Suppressor macrophage (primary cell): ENCODE measurements around the gene PARD3.

Experiments
- DNase-seq, 4 experiments: peaks; one replicate each; pipeline ENCODE4 v3.0.0-alpha.2; 2020 to 2022

Gene PARD3

DNA sequence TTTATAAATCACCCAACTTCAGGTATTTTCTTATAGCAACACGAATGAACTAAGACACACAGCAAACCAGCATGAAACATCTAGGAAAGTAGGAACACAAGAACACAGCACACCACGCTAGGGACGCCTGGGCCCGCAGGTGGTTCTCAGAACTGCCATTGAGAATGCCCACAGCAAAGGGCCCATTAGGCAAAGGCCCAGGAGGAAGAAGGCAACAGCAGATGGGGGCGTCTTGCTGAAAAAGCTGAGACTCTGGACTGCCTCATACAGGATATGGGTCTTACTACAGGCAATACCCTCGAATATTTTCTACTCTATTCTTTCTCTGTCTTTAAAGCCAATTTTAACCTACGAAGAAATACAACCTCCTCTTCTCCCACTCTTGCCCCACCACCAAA is 77.3 kb downstream of the PARD3 start:
- DNase-seq, result no peak

DNA sequence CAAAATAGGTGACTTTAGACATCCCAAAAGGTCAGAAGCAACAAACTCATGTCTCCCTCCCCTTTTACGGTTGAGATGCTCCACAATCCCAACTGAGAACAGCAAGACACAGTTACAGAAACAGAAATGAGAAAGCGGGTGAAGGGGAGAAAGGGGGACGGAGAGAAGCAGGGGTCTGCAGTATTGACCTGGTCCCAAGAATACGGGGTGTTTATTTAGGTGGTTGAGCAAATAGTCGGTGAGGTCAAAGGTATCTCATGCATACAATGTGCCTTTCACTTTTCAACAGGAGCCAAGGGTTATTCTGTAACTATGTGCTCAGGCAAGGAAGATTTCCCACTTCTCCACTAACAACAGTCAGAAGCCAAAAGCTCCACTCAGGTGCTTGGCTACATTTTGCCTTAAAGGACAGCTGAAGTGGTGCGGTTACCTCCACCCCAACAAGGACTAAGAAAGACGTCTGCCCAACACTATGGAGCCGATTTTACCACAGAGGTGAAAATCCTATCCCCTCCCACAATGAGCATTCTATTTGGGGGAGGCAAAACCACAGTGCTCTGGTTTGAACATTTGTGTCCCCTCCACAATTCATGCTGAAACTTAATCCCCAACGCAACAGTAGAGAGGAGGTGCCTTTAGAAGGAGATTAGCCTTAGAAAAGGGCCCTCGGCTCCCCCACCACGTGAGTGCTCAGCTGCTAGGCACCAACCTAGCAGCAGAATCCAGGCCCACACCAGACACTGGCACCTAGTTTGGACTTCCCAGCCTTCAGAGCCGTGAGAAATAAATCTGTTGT is 77.9 kb downstream of the PARD3 start:
- no peak for DNase-seq

DNA sequence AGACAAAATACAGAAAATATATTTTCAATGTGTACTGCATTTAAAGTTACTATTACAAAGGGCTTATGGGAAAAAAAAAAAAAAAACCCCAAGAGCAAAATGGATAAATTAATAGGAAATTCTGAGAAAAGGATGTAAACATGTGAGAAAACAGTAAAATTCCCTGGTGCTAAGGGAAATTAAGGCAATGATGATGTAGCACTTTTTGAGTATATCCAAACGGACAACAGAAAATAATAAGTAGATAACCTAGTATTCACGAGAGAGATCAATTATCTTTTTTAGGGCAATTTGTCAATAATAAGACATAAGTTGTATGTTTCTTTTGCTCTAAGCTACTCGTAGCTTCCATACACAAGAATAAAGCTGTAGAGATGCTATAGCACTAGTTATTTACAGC is 80.2 kb downstream of the PARD3 start:
- DNase-seq, result no peak

DNA sequence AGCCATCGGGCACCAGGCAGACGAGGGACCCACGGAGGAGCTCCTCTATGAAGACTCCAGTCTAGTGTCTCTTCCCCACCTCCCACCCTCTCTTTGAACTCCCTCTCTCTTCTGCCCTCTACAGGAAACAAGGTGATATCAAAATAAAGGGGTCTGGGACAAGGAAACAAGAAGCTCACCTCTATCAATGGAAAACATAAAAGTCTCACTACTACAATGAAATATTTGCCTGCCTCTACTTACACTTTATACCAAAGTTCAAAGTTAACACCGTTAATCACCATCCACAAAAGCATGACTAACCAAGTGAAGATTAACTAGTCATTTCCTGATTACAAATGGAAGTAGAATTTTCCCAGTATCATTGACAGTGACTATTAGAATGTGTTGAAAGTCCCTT is 82.2 kb downstream of the PARD3 start:
- DNase-seq, result no peak

DNA sequence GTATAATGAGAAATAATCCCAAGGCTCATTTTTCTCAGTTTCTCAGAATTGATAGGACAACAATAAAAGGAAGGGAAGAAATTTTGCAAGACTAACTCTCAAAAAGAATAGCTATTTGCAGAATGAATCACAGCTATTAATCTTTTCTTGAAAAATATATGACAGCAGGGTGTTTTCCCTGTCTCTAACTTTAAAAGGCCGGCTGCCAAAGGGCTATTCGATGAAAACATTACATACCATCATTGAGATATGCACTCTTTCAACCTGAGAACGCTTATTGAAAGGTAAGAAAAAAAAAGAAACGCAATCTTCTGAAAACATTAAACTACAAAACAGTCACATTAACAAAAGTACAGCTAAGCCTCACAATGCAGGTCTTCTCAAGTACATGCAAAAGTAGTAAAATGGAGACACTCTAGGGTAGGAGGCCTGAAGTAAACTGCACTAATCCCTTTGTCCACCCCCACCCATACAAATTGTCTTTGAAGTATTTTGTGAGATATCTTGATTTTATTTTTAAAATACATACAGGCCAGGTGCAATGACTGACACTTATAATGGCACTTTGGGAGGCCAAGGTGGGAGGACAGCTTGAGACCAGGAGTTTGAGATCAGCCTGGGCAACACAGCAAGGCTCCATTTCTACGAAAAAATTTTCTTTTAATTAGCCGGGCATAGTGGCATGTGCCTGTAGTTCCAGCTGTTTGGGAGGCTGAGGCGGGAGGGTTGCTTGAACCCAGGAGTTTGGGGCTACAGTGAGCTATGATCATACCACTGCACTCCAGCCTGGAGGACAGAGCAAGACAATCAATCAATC is 83.0 kb downstream of the PARD3 start:
- no peak for DNase-seq

DNA sequence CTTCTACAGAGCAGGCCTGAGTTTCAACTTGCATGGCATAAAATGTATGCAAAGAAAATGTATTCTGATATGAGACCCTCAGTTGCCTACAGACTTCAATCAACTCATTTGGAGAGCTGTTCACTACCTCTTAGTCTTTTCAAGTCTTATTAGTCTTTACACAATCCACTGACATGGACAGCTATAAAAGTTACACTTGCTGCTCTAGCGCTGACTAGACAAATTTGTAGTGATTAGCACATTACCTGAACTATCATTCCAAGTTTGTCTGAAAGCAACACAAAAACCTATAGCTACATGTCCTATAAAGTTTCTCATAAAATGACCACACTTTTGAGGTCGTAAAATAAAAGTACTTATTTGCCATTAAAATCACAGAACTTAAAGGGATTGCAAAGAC is 83.9 kb downstream of the PARD3 start:
- DNase-seq, result no peak

DNA sequence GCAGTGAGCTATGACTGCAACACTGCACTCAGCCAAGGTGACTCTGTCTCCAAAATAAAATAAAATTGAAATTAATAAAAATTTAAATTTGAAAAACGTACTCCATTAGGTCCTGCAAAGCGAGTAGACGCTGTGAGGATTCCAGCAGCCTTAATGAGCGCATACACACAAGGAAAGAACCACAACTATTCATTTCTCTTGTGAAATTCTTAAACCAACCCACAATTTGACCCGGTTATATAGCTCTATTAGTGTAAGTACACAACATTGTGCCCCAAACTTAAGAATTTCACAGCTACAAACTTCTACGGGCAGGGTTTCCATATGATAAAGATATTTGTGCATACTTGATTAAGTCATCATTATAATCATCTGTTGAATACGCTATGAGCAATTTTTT is 84.4 kb downstream of the PARD3 start:
- DNase-seq, result no peak

DNA sequence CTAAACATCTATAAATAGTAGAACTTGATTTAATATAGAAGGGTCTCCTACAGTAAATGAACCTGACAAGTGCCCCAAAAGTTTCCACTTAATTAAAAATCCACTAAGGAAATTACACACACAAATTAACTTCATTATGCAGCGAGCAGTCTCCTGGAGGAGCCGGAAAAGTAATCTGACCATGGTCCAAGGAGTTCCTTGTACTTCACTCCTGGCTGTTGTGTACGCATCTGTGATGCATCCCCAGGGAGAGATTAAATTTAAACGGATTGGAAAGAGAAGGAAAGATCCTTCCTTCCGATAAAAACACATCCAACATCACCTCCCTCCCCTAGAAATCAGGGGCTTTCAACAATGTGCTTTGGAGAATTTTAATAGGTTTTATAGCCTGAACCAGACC is 85.5 kb downstream of the PARD3 start:
- DNase-seq, result no peak

DNA sequence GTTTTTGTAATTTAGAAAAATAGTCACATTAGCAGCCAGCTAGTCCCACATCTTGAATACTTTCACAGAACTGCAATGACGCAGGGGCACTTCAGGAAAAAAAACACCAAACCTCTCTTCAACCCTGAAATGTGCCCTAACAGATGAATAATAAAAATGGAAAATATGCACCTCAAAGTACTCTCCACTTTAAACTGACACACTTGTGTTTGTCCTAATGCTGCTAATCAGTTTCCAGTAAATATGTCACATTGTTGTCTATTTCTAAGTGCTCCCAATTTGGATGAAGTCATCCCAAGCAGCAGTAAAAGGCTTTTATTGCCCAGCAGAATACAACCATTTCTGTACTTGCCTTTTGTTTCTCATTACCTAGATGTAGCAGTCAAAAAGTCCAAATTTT is 86.7 kb downstream of the PARD3 start:
- no peak for DNase-seq

DNA sequence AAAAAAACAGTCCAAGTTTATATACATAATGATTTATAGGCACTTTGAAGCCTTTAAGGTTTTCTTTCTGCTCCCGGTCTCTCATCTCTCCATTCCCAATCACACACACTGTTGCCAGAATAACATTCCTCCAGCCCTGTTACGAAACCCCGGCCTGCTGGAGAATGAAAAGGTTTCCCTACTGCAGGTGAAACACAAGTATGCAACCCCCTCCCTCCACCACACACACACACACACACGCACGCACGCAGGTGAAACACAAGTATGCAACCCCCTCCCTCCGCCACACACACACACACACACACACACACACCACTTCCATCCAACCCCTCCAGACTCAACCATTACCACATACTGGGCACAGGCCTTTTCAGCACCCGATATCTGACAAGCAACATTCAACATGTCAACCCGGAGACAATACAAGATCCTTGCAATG is 87.5 kb downstream of the PARD3 start:
- no peak for DNase-seq

DNA sequence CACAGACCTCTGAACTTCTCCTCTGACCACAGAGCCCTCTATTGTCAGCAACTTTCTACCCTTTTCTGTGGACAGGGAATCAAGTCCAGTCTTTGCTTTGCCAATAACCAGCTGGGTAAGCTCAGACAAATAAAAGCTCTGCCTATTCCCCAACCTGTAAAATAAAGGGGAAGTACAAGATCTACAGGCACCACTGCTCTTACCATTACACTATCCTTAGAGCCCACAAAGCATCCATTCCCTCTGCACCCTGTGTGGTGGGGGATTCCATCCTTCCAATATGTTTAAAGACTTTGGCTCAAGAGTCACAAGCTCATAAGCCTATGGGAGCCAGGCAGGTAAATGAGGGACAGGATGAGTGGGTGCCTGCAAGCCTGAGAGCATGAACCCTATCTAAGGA is 88.2 kb downstream of the PARD3 start:
- no peak for DNase-seq

DNA sequence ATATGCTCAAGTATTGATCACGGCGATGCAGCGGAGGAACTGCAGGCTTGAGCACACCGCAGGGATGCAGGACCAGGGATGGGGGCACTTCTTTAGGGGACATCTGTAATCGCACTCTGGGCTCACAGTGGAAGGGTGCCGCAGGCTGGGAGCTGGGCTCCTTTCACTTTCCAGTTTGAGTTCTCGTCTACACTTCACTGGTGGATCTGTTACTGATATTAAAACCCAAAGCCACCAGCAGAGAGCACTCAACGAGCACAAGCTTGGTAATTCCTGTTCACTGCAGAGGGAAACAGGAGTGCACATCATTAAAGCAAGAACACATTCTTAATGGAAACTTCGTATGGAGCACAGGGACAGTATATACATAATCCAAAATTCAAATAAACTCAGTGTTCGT is 91.3 kb downstream of the PARD3 start:
- no peak for DNase-seq

DNA sequence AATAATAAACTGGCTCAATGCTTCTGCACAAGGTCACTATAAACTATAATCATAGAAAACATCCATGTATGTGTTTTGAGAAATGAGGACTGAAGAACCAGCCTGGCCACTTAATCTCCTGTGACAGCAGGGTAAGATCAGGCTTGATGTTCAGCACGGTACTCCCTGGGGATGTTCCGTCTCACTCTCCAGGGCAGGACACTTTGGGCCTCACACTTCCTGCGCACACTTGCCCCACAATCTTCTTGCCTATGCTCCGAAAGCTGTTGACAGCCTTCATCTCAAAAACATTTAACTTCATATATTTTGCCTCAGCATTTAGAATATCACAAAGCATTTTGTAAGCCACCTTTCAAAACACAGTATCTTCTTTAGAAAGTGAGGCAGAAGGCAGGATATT is 92.7 kb downstream of the PARD3 start:
- no peak for DNase-seq

DNA sequence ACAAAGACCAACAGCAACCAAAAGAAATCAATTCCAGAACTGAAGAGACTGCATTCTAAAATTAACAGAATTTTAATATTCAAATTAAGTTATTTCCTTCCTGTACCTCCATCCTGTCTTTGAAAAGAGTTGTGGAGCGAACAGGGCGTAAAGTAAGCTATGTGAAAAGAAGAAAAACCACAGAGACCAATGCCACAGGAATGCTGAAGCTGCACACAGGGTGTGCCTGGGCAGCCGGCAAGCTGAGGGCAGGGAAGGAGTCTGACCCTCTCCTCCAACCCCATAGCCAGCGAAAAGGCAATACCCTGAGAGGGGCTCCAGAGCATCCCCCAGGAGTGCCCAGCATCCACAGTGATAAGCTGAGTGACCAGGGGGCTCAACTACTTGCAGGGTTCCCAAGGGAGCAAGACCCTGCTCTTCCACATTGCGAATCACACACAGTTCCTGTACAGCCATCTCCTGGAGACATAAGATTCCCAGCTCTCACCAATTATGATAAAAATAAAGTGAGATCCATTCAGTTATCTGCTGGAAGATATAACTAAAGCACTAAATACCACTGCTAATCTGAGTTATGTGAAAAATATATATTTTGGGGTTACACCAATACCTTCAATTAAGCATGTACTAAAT is 93.8 kb downstream of the PARD3 start:
- no peak for DNase-seq

DNA sequence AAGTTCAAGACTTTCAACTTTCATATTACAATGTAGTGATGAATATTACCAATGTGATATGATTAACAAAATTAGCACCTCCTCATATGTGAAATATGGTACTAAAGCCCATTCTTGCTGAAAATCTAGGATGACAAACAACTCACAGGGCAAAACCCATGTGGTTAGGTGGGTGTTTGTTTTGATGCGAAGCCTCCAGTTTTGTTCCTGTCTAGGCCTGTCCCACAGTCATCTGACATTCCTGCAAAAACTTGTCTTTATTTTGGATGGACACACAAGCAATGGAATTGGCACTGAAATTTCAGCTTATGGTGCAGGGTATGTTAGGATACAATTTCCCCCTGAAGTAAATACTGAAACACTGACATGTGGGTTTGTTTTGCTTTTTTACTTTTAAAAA is 95.3 kb downstream of the PARD3 start:
- DNase-seq, result no peak

DNA sequence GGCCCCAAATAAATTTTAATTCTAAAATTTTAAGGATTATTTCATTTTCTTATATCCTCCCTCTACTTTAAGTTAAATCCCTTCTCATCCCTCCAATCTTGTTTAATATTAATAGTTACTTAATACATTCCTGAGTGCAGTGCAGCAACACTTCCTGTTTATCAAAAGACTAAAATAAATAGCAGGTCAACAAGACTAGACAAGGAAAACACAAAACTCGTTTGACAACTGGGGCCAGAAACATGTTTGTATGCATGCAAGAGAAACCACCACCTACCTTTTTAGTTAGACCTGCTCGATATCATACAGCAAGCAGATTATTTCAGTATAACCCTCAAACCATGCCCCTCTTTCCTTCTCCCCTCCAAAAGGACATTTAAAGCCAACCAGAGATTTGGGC is 95.8 kb downstream of the PARD3 start:
- DNase-seq, result no peak

DNA sequence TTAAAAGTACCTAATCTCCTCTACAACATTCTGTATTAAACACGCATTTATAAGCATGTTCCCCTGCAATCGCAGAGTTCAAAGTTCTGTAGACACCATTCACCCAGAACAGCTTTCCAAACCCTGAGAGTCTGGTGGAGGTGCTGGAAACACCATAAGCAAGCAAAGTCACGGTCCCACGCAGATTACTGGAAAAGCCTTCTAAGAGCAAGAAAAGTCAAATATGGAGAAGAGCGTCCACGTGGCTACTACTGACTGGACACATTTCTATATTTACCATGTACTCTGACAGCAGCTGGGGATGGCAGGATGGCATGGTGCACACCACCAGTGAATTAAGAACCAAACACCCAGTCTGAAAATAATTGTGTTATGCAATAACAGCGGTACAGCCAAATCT is 97.7 kb downstream of the PARD3 start:
- DNase-seq, result no peak

DNA sequence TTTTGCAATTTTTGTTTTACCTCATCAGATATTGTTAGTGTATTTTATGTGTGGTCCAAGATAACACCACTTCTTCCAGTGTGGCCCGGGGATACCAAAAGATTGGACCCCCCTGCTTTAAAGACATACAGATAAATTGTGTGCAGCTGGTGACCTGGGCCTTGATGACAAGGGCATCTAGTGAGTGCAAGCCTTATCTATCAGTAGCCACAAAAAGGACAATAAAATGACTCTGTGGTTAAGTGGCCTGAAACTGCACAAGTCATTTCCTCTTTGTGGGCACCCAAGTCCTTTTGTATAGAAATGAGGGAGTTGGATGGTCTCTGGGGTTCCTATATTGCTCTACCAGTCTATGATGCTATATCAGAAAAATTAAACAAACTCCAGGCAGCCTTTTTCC is 98.1 kb downstream of the PARD3 start:
- peak in 1 of 4 experiments; percentile 10 for DNase-seq

DNA sequence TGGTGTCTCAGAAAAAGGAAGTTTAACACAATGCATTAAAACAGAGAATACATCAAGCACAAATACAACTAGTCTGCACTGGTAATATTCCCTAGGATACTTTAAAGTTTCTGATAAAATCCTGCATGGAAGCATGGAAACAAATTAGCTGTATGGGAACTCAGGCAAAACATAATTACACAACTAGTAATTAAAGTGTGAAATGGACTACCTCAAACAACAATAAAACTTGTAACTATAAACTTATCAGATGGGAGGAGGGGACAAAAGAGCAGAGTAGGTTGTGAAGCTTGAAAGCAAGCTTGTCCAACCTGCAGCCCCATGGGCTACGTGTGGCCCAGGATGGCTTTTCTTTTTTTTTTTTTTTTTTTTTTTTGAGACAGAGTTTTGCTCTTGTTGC is 98.9 kb downstream of the PARD3 start:
- DNase-seq, result no peak

DNA sequence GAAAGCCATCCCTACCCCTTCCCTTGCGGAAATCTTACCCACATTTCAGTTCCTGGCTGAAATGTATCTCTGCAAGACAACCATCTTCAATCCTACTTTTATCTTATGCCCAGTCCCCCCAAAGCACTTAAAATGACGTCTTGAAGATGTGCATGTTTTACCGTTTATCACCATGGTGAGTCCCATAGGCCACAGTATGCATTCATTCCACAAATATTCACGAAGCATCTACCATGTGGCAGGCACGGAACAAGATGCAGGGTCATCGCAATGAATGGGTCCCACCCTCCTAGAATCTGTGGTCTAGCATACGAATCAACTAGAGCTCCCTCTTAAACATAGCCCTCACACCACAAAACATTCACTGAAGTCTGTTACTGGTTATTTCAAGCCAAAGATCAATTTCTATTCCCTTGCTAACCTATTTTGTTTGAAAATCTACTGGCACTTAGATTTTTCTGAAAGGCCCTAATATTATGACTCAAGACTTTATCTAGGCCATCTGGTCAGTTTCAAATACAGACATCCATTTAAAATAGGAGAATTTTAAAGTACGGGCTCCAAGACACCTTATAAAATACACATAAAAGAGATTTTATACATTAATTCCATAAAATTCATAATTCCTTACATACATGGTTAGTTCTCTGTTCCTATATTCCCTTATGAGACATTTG is 99.4 kb downstream of the PARD3 start:
- DNase-seq, result no peak

DNA sequence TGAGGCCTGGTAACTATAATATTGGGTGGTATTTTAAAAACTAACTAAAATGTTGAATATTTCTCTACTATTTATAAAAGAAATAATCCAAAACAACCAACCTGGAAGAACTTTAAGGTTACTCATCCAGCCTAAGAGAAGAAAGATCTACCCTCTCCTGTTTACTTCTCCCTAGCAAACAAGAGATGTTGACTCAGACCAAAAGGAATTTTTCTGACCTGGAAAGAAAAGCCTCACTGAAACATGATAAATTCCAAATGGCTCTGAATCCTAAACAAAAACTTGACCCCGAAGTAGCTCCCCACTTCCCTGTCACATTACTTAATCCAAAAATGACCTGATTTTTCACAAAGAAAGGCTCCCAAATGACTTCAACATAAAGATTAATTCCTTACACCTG is 101.2 kb downstream of the PARD3 start:
- no peak for DNase-seq

DNA sequence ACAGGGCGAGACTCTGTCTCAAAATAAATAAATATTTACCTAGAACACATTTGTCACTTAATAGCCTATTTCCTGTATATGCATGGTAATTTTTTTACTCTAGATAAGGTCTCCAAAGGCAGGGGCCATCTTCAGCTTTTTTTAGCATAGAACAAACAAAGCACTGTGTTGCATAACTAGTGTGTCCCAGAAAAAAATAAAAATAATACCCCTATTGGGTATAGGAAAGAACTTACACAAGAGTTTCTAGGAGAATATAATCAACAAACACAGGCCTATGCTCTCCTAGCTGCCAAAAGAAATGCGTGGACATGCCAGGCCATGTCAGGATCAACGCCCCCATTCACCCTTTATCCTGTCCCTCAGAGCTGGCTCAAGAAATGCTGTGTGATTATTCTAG is 103.6 kb downstream of the PARD3 start:
- no peak for DNase-seq

DNA sequence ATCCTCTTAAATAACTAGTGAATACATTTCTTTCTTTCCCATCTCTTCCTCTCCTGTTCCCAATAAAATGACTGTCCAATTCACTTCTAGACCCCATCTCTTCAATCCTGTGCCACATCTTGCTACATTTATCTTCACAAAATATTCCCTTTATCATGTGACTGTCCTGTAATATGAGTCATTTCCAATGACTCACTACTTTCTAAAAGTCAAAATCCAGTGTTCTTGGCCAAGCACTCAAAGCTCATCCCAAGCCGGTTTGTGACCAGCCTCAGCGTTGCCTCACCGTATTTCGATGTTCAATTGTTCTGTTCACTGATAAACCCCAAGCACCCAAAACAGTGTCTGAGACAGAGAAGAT is 104.7 kb downstream of the PARD3 start:
- no peak for DNase-seq
